GM23248 (cell line): ENCODE data around the gene MARK3.

Experiments used
- EZH2 ChIP-seq: fragments of 200-600 bp; sonication (generic); IDR thresholded peaks from 2 replicates; pipeline ENCODE4 v1.6.1; 2018; ENCODE audit warnings: antibody characterized with exemption, mild to moderate bottlenecking; ENCODE audit not compliant: insufficient read depth, poor library complexity, severe bottlenecking
- EZH2phosphoT487 ChIP-seq: fragments of 200-600 bp; sonication (generic); IDR thresholded peaks from 2 replicates; pipeline ENCODE4 v1.6.1; 2018; ENCODE audit warnings: antibody characterized with exemption, moderate library complexity, mild to moderate bottlenecking, low read depth; ENCODE audit not compliant: insufficient read depth

GRCh38 chr14:103444837-103445524 is 59.8 kb downstream of the MARK3 start:
- TF ChIP-seq EZH2 (no peak), EZH2phosphoT487 (no peak)
